Endothelial cell of umbilical vein (primary cell): Measurements from ENCODE around the gene TBC1D5. TPM values are rescaled to one million over a fixed set of nuclear protein-coding genes. Genes with fewer than 3 reads are reported as not detected.

ENCODE experiments used
- BruUV-seq: library from RNA; stranded (reverse); fragments of 400-500 nt; replicated peaks from 2 replicates; lab custom pipeline; 2021; lab: Mats Ljungman, UMichigan
- CTCF ChIA-PET: fragments of 300-600, 350-600 bp; sonication (Branson Sonifier 250); formaldehyde crosslinking; loops from one replicate; lab custom pipeline; 2021; ENCODE audit warnings: antibody characterized with exemption, inconsistent platforms; lab: Charles Lee
- POLR2A ChIA-PET: fragments of 300-600, 350-600 bp; sonication (Branson Sonifier 250); formaldehyde crosslinking; loops from one replicate; lab custom pipeline; 2021; ENCODE audit warnings: antibody characterized with exemption, inconsistent platforms; lab: Charles Lee
- DNase-seq: peaks from one replicate; pipeline ENCODE4 v3.0.0-alpha.2; 2011; ENCODE audit warnings: low read depth, low spot score
- FAIRE-seq: peaks from 2 replicates; lab custom pipeline; 2011; peaks lifted over from hg19 to GRCh38; lab: Jason Lieb, UNC
- H2AFZ ChIP-seq: 2 replicates; pipeline ENCODE4 v1.6.0; 2012; ENCODE audit warnings: low read depth, low read length, control low read depth, inconsistent platforms
- H3K27ac ChIP-seq: 2 replicates; pipeline ENCODE4 v1.5.1; 2011; ENCODE audit warnings: low read depth, mild to moderate bottlenecking, control low read depth, low read length, moderate library complexity; ENCODE audit not compliant: insufficient read depth
- H3K27me3 ChIP-seq, 2 experiments: 2 replicates each; pipeline versions ENCODE4 v1.6.0 to v1.6.1; 2011; ENCODE audit warnings: low read length in 2 of 2, mixed read lengths in 1 of 2; ENCODE audit not compliant: control insufficient read depth in 2 of 2, insufficient read depth in 2 of 2
- H3K36me3 ChIP-seq, 2 experiments: 2 replicates in 1 of 2; 3 replicates in 1 of 2; pipeline ENCODE4 v1.5.1; 2011; ENCODE audit warnings: low read length in 2 of 2, mild to moderate bottlenecking in 1 of 2, moderate library complexity in 1 of 2; ENCODE audit not compliant: control insufficient read depth in 2 of 2, insufficient read depth in 2 of 2; ENCODE audit errors: extremely low read depth in 1 of 2
- H3K4me1 ChIP-seq: 3 replicates; pipeline ENCODE4 v1.5.1; 2011; ENCODE audit warnings: mild to moderate bottlenecking, low read length; ENCODE audit not compliant: control insufficient read depth, insufficient read depth; ENCODE audit errors: extremely low read depth
- H3K4me2 ChIP-seq: 2 replicates; pipeline ENCODE4 v1.6.1; 2011; ENCODE audit warnings: low read length, control low read depth, mixed read lengths; ENCODE audit not compliant: insufficient read depth
- H3K4me3 ChIP-seq, 3 experiments: fragments of 200-600 bp in 1 of 3; sonication (generic), shearing (Covaris generic) in 1 of 3; replicated peaks in 1 of 3; 2 replicates each; pipeline ENCODE4 v1.5.1; 2011 to 2016; ENCODE audit warnings: control low read depth in 3 of 3, low read length in 3 of 3, mild to moderate bottlenecking in 2 of 3, inconsistent platforms in 1 of 3, low read depth in 1 of 3, moderate library complexity in 1 of 3; ENCODE audit not compliant: insufficient read depth in 1 of 3
- H3K79me2 ChIP-seq: 2 replicates; pipeline ENCODE4 v1.6.0; 2012; ENCODE audit warnings: low read length, inconsistent platforms; ENCODE audit not compliant: control insufficient read depth, insufficient read depth
- H3K9ac ChIP-seq: replicated peaks from 2 replicates; pipeline ENCODE3; 2011; ENCODE audit warnings: low read length, control low read depth; ENCODE audit not compliant: insufficient read depth; ENCODE audit errors: extremely low read depth
- H3K9me1 ChIP-seq: replicated peaks from 3 replicates; pipeline ENCODE4 v1.6.0; 2011; ENCODE audit warnings: mild to moderate bottlenecking, low read length; ENCODE audit not compliant: control insufficient read depth, insufficient read depth; ENCODE audit errors: extremely low read depth
- H3K9me3 ChIP-seq: replicated peaks from 2 replicates; pipeline ENCODE4 v1.5.1; 2012; ENCODE audit warnings: low read length, inconsistent platforms; ENCODE audit not compliant: control insufficient read depth, insufficient read depth
- H4K20me1 ChIP-seq: replicated peaks from 2 replicates; pipeline ENCODE3; 2011; ENCODE audit warnings: mild to moderate bottlenecking, low read length; ENCODE audit not compliant: control insufficient read depth, insufficient read depth; ENCODE audit errors: extremely low read depth
- CTCF ChIP-seq, 2 donors: IDR thresholded peaks; 1 replicate in 1 of 2; 2 replicates in 1 of 2; pipeline ENCODE4 v1.5.1; 2011; ENCODE audit warnings: low read length in 2 of 2, mild to moderate bottlenecking in 2 of 2, moderate library complexity in 2 of 2, control low read depth in 1 of 2, inconsistent platforms in 1 of 2, low read depth in 1 of 2; ENCODE audit not compliant: insufficient read depth in 1 of 2; ENCODE audit errors: extremely low read depth in 1 of 2
- EZH2 ChIP-seq: IDR thresholded peaks from 2 replicates; pipeline ENCODE4 v1.6.1; 2012; ENCODE audit warnings: borderline replicate concordance, low read depth, mild to moderate bottlenecking, moderate library complexity, low read length, inconsistent platforms; ENCODE audit not compliant: severe bottlenecking
- GATA2 ChIP-seq: IDR thresholded peaks from 2 replicates; pipeline ENCODE4 v1.7.0; 2011; ENCODE audit warnings: low read depth, mild to moderate bottlenecking, moderate library complexity, mixed read lengths, low read length; ENCODE audit not compliant: insufficient read length, insufficient read depth
- JUN ChIP-seq: IDR thresholded peaks from 2 replicates; pipeline ENCODE4 v1.6.1; 2011; ENCODE audit warnings: borderline replicate concordance, low read depth; ENCODE audit not compliant: insufficient read length, insufficient read depth
- MYC ChIP-seq: IDR thresholded peaks from one replicate; pipeline ENCODE4 v1.6.1; 2011; ENCODE audit warnings: mild to moderate bottlenecking, low read depth, low read length
- POLR2A ChIP-seq: IDR thresholded peaks from 2 replicates; pipeline ENCODE4 v1.6.1; 2012; ENCODE audit warnings: low read depth, mild to moderate bottlenecking, control low read depth, low read length
- POLR2AphosphoS5 ChIP-seq: IDR thresholded peaks from 2 replicates; pipeline ENCODE4 v1.6.1; 2012; ENCODE audit warnings: low read depth, mild to moderate bottlenecking, control low read depth, low read length, moderate library complexity; ENCODE audit not compliant: insufficient read depth
- dilution Hi-C: fragments of 300-500 bp; cut with MboI; formaldehyde crosslinking; loops from one replicate; pipeline ENCODE4 v1.15.0; 2019; ENCODE audit warnings: low sequenced_read_pairs; ENCODE audit not compliant: extremely low pct_ligation_motif_present
- intact Hi-C: fragments of 100-400 bp; cut with micrococcal nuclease; formaldehyde crosslinking; loops from one replicate; pipeline ENCODE4 v1.10.0; 2022
- polyA plus RNA-seq, 4 experiments: library from polyadenylated mRNA; depleted of rRNA in 3 of 4; stranded (reverse) in 3 of 4; unstranded in 1 of 4; fragments of >200 nt; gene quantifications; 2 replicates each; pipeline versions ENCODE4 v1.2.1 to v1.2.3, GENCODE V29; 2011 to 2012; ENCODE audit warnings: missing spikeins in 1 of 4
- total RNA-seq: library from RNA; stranded (reverse); gene quantifications from 2 replicates; pipeline ENCODE4 v1.2.3, GENCODE V29; 2021
- TF ChIP-seq, protein P1 (sequence below): IDR thresholded peaks from 2 replicates; pipeline ENCODE4 v1.6.1; 2011; ENCODE audit not compliant: insufficient read depth, insufficient read length

TBC1D5 gene
- total and polyA plus RNA-seq, 2 donors (not counting 3 experiments of a cell fraction or from before 2014, with no cell fraction given), result 17.5 to 44.7 TPM

- Histone ChIP-seq H3K9me3 (no peaks in the 10 kb centered on the region), H3K4me1 (no peaks in the 10 kb centered on the region), H3K79me2 (no peaks in the 10 kb centered on the region), H3K27me3 (no peaks in the 10 kb centered on the region), H4K20me1 (no peaks in the 10 kb centered on the region), H3K9me1 (no peaks in the 10 kb centered on the region), H3K9ac (no peak overlapping the region), H3K27ac (no peak overlapping the region), H3K4me2 (no peak overlapping the region), H3K4me3 (no peak overlapping the region), H3K36me3 (no peaks in the 10 kb centered on the region), H2AFZ (no peak overlapping the region)
- DNase-seq (no peak), FAIRE-seq (no peak)
- POLR2A ChIA-PET, result no interaction called here
- intact Hi-C loops (no loop called here), dilution Hi-C loops (no loop called here)
- CTCF ChIA-PET, result no interaction called here
- TF ChIP-seq GATA2, result no peak
- TF ChIP-seq JUN, result no peak
- TF ChIP-seq, protein P1, sequence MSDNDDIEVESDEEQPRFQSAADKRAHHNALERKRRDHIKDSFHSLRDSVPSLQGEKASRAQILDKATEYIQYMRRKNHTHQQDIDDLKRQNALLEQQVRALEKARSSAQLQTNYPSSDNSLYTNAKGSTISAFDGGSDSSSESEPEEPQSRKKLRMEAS, result no peak
- no peak for TF ChIP-seq POLR2AphosphoS5
- no peak for TF ChIP-seq MYC
- no peak for TF ChIP-seq POLR2A
- no peak for TF ChIP-seq CTCF (IDR thresholded peaks at IDR 0.05; ENCODE audit: extremely low read depth in 1 of 2, insufficient read depth in 1 of 2, low read depth in 1 of 2, low read length in 2 of 2)
- no peak for TF ChIP-seq EZH2
- no TSS peak for BruUV-seq
Measured at GRCh38 chr3:17529677-17530076, 212.8 kb downstream of the TBC1D5 start.
